ENCODE results near the gene TCHHL1. TPM values are rescaled to one million over a fixed set of nuclear protein-coding genes. Genes with fewer than 3 reads are reported as not detected.

Gene TCHHL1
- total and polyA plus RNA-seq, 2 donors from 2014 or later, result not detected

DNA sequence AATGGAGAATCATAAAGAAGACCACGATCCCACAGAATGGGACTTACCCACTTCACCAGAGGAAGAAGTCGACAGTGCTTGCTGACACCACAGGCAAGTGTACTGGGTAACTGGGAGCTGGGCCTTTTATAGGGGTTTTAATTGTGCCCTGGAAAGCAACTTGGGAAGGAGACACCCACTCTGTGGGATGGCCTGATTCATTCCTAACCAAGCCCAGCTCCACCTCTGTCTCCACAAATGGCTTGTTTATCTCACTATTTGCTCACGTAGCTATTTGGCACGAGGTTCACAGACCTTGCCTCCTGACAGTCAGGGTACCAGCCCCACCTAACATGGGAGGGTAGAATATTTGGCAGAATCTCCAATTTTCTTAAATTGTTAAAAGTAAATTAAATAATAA is 26.5 kb upstream of the TCHHL1 start, which contains the start of gene TCHH:
TSS of gene TCHH (minus strand) at position 101 of the 400 bp plus-strand sequence. CDS start 1,364 bp downstream, outside the sequence.
- TF ChIP-seq, protein P1, sequence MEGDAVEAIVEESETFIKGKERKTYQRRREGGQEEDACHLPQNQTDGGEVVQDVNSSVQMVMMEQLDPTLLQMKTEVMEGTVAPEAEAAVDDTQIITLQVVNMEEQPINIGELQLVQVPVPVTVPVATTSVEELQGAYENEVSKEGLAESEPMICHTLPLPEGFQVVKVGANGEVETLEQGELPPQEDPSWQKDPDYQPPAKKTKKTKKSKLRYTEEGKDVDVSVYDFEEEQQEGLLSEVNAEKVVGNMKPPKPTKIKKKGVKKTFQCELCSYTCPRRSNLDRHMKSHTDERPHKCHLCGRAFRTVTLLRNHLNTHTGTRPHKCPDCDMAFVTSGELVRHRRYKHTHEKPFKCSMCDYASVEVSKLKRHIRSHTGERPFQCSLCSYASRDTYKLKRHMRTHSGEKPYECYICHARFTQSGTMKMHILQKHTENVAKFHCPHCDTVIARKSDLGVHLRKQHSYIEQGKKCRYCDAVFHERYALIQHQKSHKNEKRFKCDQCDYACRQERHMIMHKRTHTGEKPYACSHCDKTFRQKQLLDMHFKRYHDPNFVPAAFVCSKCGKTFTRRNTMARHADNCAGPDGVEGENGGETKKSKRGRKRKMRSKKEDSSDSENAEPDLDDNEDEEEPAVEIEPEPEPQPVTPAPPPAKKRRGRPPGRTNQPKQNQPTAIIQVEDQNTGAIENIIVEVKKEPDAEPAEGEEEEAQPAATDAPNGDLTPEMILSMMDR (IDR thresholded peaks at IDR 0.05; ENCODE audit: borderline replicate concordance, extremely low read depth, insufficient read depth), result no peak
- Histone ChIP-seq H3K9ac (ENCODE audit: low read length in 3 of 3) (no peak within 1 kb of the TSS), H3K9me3 (ENCODE audit: control insufficient read depth in 2 of 3, insufficient read depth in 1 of 3, low read length in 3 of 3) (no peaks in the 10 kb centered on the region), H3K36me3 (ENCODE audit: control insufficient read depth in 2 of 3, insufficient read depth in 3 of 3, low read length in 3 of 3) (no peaks in the 10 kb centered on the region), H3K4me3 (ENCODE audit: low read length in 3 of 3) (no peak within 1 kb of the TSS), H3K27ac (ENCODE audit: low read depth in 2 of 2, low read length in 2 of 2) (no peak within 1 kb of the TSS), H3K4me1 (ENCODE audit: control insufficient read depth in 2 of 3, insufficient read depth in 2 of 3, low read depth in 1 of 3, low read length in 3 of 3) (peaks cover 0 to 6% (median 0%) of the 10 kb centered on the region in 3 donors), H3K27me3 (ENCODE audit: control insufficient read depth, insufficient read depth, low read length) (peaks cover 37% of the 10 kb centered on the region)
- DNase-seq (no peak), FAIRE-seq (no peak)
- intact Hi-C loops (cut with DNase I), result no loop called here

DNA sequence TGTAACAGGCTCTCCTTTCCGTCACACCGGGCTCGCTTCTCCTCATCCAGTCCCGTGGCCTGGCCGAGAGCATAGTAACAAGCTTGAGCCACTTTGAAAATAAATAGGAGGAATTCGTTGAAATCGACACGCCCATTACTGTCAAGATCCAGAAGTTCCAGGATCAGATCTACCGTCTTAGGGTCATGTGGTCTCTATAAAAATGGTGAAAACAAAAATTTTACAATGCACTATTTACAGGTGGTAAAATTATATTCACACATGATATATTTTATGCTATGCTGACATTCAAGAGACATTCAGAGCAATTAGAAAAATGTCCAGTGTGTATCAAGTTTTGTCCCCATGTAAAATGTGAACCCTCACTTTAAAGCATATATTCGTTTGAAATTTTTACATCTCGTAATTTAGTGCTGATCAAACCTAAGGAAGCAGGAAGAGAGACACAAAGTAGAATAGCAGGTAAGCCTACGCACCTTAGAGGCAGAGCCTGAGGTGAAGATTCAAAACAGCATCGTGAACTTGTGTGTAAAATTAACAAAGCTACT is 24.1 kb upstream of the TCHHL1 start:
- Histone ChIP-seq H3K4me1 (ENCODE audit: control insufficient read depth in 2 of 3, insufficient read depth in 2 of 3, low read depth in 1 of 3, low read length in 3 of 3) (peaks cover 0 to 18% (median 0%) of the 10 kb centered on the region in 3 donors), H3K36me3 (ENCODE audit: control insufficient read depth in 2 of 3, insufficient read depth in 3 of 3, low read length in 3 of 3) (no peaks in the 10 kb centered on the region), H3K27me3 (ENCODE audit: control insufficient read depth, insufficient read depth, low read length) (peaks cover 58% of the 10 kb centered on the region), H3K9ac (ENCODE audit: low read length in 3 of 3) (no peak overlapping the region), H3K4me3 (ENCODE audit: low read length in 3 of 3) (peak overlapping the region in 1 of 3 donors; percentile 29), H3K9me3 (ENCODE audit: control insufficient read depth in 2 of 3, insufficient read depth in 1 of 3, low read length in 3 of 3) (peaks cover 0 to 3% (median 0%) of the 10 kb centered on the region in 3 donors), H3K27ac (ENCODE audit: low read depth in 2 of 2, low read length in 2 of 2) (no peak overlapping the region)
- DNase-seq (peak in 3 of 5 donors; percentile 25 to 60 (median 35)), FAIRE-seq (no peak)
- TF ChIP-seq, protein P1 (IDR thresholded peaks at IDR 0.05; ENCODE audit: borderline replicate concordance, extremely low read depth, insufficient read depth), result no peak
- intact Hi-C loops (cut with DNase I), result no loop called here

DNA sequence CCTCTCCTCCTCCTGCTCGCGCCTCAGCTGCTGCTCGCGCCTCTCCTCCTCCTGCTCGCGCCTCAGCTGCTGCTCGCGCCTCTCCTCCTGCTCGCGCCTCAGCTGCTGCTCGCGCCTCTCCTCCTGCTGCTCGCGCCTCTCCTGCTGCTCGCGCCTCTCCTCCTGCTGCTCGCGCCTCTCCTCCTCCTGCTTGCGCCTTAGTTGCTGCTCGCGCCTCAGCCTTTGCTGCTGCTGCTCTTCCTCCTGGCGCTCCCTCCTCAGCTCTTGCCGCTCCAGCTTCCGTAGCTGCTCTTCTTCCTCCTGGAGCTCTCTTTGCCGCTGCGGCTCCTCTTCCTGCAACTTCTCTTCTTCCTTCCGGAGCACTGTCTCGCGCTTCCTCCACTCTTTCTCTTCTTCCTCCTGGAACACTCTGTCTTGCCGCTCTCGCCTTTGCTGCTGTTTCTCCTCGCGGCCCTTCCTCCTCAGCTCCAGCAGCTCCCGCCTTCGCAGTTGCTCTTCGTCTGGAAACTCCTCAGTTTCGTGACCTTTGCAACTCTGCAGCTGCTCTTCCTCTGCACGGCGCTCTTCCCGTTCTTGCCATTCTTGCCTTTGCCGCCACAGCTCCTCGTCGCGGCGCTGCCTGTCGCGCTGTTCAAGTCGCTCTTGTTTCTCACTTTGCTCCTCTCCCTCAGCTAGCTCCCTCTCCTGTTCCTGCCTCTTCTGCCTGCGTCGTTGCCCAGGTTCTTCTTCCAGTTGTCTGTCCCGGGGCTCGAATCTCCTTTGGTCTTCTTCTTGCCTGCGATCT is 23.4 kb upstream of the TCHHL1 start:
- no peak for FAIRE-seq
- intact Hi-C loops (cut with DNase I), result no loop called here
- peak; percentile 24 to 50 (median 39) for DNase-seq
- Histone ChIP-seq H3K36me3 (ENCODE audit: control insufficient read depth in 2 of 3, insufficient read depth in 3 of 3, low read length in 3 of 3) (no peaks in the 10 kb centered on the region), H3K27ac (ENCODE audit: low read depth in 2 of 2, low read length in 2 of 2) (no peak overlapping the region), H3K9ac (ENCODE audit: low read length in 3 of 3) (no peak overlapping the region), H3K4me1 (ENCODE audit: control insufficient read depth in 2 of 3, insufficient read depth in 2 of 3, low read depth in 1 of 3, low read length in 3 of 3) (peaks cover 0 to 18% (median 0%) of the 10 kb centered on the region in 3 donors), H3K4me3 (ENCODE audit: low read length in 3 of 3) (peak overlapping the region in 2 of 3 donors; percentile 29 to 32), H3K27me3 (ENCODE audit: control insufficient read depth, insufficient read depth, low read length) (peaks cover 65% of the 10 kb centered on the region), H3K9me3 (ENCODE audit: control insufficient read depth in 2 of 3, insufficient read depth in 1 of 3, low read length in 3 of 3) (peaks cover 0 to 3% (median 0%) of the 10 kb centered on the region in 3 donors)
- TF ChIP-seq, protein P1 (IDR thresholded peaks at IDR 0.05; ENCODE audit: borderline replicate concordance, extremely low read depth, insufficient read depth), result no peak
